WTC11 (cell line): ENCODE measurements around the gene SUPT4H1. TPM values are rescaled to one million over a fixed set of nuclear protein-coding genes. Genes with fewer than 3 reads are reported as not detected.

Source experiments
- ATAC-seq: fragments of 200-7000 bp; cut with Tn5 transposase; 2 replicates; pipeline ENCODE4 v1.10.0; 2021; ENCODE audit warnings: mild to moderate bottlenecking, moderate library complexity
- CTCF ChIA-PET: fragments of 300-600 bp; sonication (Branson Sonifier 250); formaldehyde crosslinking; loops from one replicate; lab custom pipeline; 2021; ENCODE audit warnings: antibody characterized with exemption; lab: Charles Lee
- POLR2A ChIA-PET: fragments of 350-600 bp; sonication (Branson Sonifier 250); formaldehyde crosslinking; loops from one replicate; lab custom pipeline; 2021; ENCODE audit warnings: antibody characterized with exemption; lab: Charles Lee
- DNase-seq: peaks from one replicate; pipeline ENCODE4 v3.0.0; 2021; ENCODE audit warnings: low spot score
- H3K27ac Mint-ChIP-seq: 2 replicates; pipeline ENCODE4 v1.8.0; 2021; ENCODE audit warnings: mixed read lengths
- H3K27me3 Mint-ChIP-seq: 2 replicates; pipeline ENCODE4 v1.8.0; 2021; ENCODE audit warnings: low read depth, mild to moderate bottlenecking, moderate library complexity, mixed read lengths
- H3K36me3 Mint-ChIP-seq: 2 replicates; pipeline ENCODE4 v1.8.0; 2021; ENCODE audit warnings: mixed read lengths
- H3K4me1 Mint-ChIP-seq: 2 replicates; pipeline ENCODE4 v1.8.0; 2022; ENCODE audit warnings: mixed read lengths
- H3K4me3 Mint-ChIP-seq: 2 replicates; pipeline ENCODE4 v1.8.0; 2021; ENCODE audit warnings: mild to moderate bottlenecking, moderate library complexity, mixed read lengths
- H3K9me3 Mint-ChIP-seq: 2 replicates; pipeline ENCODE4 v1.8.0; 2021; ENCODE audit warnings: mixed read lengths
- ATF6 ChIP-seq: sonication (generic); formaldehyde crosslinking; IDR thresholded peaks from 2 replicates; pipeline ENCODE4 v1.8.1; 2023; ENCODE audit warnings: mild to moderate bottlenecking, missing genetic modification reagents
- CTCF ChIP-seq: fragments of 200-600 bp; IDR thresholded peaks from 2 replicates; pipeline ENCODE4 v1.8.0; 2022; ENCODE audit warnings: antibody characterized with exemption
- FOXP4 ChIP-seq: sonication (generic); formaldehyde crosslinking; IDR thresholded peaks from 2 replicates; pipeline ENCODE4 v1.8.0; 2022; ENCODE audit warnings: mild to moderate bottlenecking, missing genetic modification reagents
- HMGA2 ChIP-seq: fragments of 250-450 bp; sonication (Bioruptor Pico); IDR thresholded peaks from 2 replicates; pipeline ENCODE4 v1.4.0; 2021; ENCODE audit warnings: mild to moderate bottlenecking, moderate library complexity
- MAX ChIP-seq: sonication (generic); formaldehyde crosslinking; IDR thresholded peaks from 2 replicates; pipeline ENCODE4 v1.8.0; 2022; ENCODE audit warnings: mild to moderate bottlenecking, missing genetic modification reagents
- NFE2L1 ChIP-seq: sonication (generic); formaldehyde crosslinking; IDR thresholded peaks from 2 replicates; pipeline ENCODE4 v1.8.1; 2023; ENCODE audit warnings: missing genetic modification reagents
- PRDM15 ChIP-seq: sonication (generic); formaldehyde crosslinking; IDR thresholded peaks from 2 replicates; pipeline ENCODE4 v1.8.0; 2022; ENCODE audit warnings: missing genetic modification reagents
- RORB ChIP-seq: fragments of 250-450 bp; sonication (Bioruptor Pico); IDR thresholded peaks from 2 replicates; pipeline ENCODE4 v1.9.0; 2021; ENCODE audit warnings: mild to moderate bottlenecking
- SOX15 ChIP-seq: fragments of 250-450 bp; sonication (Bioruptor Pico); IDR thresholded peaks from 2 replicates; pipeline ENCODE4 v1.9.0; 2021; ENCODE audit warnings: mild to moderate bottlenecking
- TEAD1 ChIP-seq: sonication (generic); formaldehyde crosslinking; IDR thresholded peaks from 2 replicates; pipeline ENCODE4 v1.8.0; 2022; ENCODE audit warnings: mild to moderate bottlenecking, missing genetic modification reagents
- USF1 ChIP-seq: sonication (generic); formaldehyde crosslinking; IDR thresholded peaks from 2 replicates; pipeline ENCODE4 v1.8.0; 2022; ENCODE audit warnings: mild to moderate bottlenecking, missing genetic modification reagents
- ZNF219 ChIP-seq: sonication (generic); formaldehyde crosslinking; IDR thresholded peaks from 2 replicates; pipeline ENCODE4 v1.8.0; 2023; ENCODE audit warnings: missing genetic modification reagents, mild to moderate bottlenecking, borderline replicate concordance
- ZNF416 ChIP-seq: fragments of 250-450 bp; sonication (Bioruptor Pico); IDR thresholded peaks from 2 replicates; pipeline ENCODE4 v1.9.0; 2021; ENCODE audit warnings: mild to moderate bottlenecking, inconsistent platforms
- ZNF423 ChIP-seq: fragments of 250-450 bp; sonication (Bioruptor Pico); IDR thresholded peaks from 2 replicates; pipeline ENCODE4 v2.1.2; 2022; ENCODE audit warnings: mild to moderate bottlenecking, moderate library complexity
- ZNF671 ChIP-seq: fragments of 250-450 bp; sonication (Bioruptor Pico); IDR thresholded peaks from 2 replicates; pipeline ENCODE4 v1.8.0; 2021; ENCODE audit warnings: mild to moderate bottlenecking
- total RNA-seq: library from RNA; stranded (reverse); gene quantifications from 3 replicates; pipeline ENCODE4 v1.2.3, GENCODE V29; 2021
- TF ChIP-seq, protein P1 (sequence below): sonication (generic); formaldehyde crosslinking; IDR thresholded peaks from 2 replicates; pipeline ENCODE4 v1.8.1; 2023; ENCODE audit warnings: mild to moderate bottlenecking, missing genetic modification reagents, moderate library complexity
- TF ChIP-seq, protein P2 (sequence below): sonication (generic); formaldehyde crosslinking; IDR thresholded peaks from 2 replicates; pipeline ENCODE4 v1.8.1; 2023; ENCODE audit warnings: mild to moderate bottlenecking, missing genetic modification reagents
- TF ChIP-seq, protein P3 (sequence below): sonication (generic); formaldehyde crosslinking; IDR thresholded peaks from 2 replicates; pipeline ENCODE4 v1.8.1; 2022; ENCODE audit warnings: low read depth, mild to moderate bottlenecking, moderate library complexity, missing genetic modification reagents, borderline replicate concordance
- TF ChIP-seq, protein P4 (sequence below): fragments of 250-450 bp; sonication (Bioruptor Pico); IDR thresholded peaks from 2 replicates; pipeline ENCODE4 v1.8.0; 2021; ENCODE audit warnings: mild to moderate bottlenecking

Gene SUPT4H1
- total RNA-seq, 1 experiment from 2014 or later, result 85.5 TPM

- no peaks in the 10 kb centered on the region for H3K9me3 Mint-ChIP-seq
- no peak overlapping the region for H3K27ac Mint-ChIP-seq
- H3K4me1 Mint-ChIP-seq, result peaks cover 11% of the 10 kb centered on the region
- ChIA-PET POLR2A (interaction anchor here (1.0 kb wide), 1 partner anchor 20 kb away, joined by 3 read pairs; no protein-coding TSS in a partner anchor), CTCF (interaction anchor here (0.6 to 7.1 kb wide), 19 partner anchors 12 to 209 kb away, joined by 3 to 97 read pairs (median 6); partner anchors contain the start of genes MPO and RNF43)
- TF ChIP-seq ZNF219 (no peak), SOX15 (CRISPR knock-in tag) (no peak), MAX (peak; percentile 27; the same call in 1 of the 2 replicates), FOXP4 (no peak), ZNF423 (CRISPR knock-in tag) (no peak), RORB (CRISPR knock-in tag) (no peak), USF1 (CRISPR knock-in tag) (no peak), PRDM15 (no peak), ZNF671 (CRISPR knock-in tag) (no peak), ATF6 (CRISPR knock-in tag) (no peak), HMGA2 (CRISPR knock-in tag) (no peak), CTCF (peak; percentile 94), ZNF416 (CRISPR knock-in tag) (no peak), NFE2L1 (no peak), TEAD1 (CRISPR knock-in tag) (no peak)
- TF ChIP-seq, protein P1, sequence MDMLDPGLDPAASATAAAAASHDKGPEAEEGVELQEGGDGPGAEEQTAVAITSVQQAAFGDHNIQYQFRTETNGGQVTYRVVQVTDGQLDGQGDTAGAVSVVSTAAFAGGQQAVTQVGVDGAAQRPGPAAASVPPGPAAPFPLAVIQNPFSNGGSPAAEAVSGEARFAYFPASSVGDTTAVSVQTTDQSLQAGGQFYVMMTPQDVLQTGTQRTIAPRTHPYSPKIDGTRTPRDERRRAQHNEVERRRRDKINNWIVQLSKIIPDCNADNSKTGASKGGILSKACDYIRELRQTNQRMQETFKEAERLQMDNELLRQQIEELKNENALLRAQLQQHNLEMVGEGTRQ (CRISPR knock-in tag), result no peak
- TF ChIP-seq, protein P2, sequence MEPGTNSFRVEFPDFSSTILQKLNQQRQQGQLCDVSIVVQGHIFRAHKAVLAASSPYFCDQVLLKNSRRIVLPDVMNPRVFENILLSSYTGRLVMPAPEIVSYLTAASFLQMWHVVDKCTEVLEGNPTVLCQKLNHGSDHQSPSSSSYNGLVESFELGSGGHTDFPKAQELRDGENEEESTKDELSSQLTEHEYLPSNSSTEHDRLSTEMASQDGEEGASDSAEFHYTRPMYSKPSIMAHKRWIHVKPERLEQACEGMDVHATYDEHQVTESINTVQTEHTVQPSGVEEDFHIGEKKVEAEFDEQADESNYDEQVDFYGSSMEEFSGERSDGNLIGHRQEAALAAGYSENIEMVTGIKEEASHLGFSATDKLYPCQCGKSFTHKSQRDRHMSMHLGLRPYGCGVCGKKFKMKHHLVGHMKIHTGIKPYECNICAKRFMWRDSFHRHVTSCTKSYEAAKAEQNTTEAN, result no peak
- TF ChIP-seq, protein P3, sequence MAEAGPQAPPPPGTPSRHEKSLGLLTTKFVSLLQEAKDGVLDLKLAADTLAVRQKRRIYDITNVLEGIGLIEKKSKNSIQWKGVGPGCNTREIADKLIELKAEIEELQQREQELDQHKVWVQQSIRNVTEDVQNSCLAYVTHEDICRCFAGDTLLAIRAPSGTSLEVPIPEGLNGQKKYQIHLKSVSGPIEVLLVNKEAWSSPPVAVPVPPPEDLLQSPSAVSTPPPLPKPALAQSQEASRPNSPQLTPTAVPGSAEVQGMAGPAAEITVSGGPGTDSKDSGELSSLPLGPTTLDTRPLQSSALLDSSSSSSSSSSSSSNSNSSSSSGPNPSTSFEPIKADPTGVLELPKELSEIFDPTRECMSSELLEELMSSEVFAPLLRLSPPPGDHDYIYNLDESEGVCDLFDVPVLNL (CRISPR knock-in tag), result no peak
- TF ChIP-seq, protein P4, sequence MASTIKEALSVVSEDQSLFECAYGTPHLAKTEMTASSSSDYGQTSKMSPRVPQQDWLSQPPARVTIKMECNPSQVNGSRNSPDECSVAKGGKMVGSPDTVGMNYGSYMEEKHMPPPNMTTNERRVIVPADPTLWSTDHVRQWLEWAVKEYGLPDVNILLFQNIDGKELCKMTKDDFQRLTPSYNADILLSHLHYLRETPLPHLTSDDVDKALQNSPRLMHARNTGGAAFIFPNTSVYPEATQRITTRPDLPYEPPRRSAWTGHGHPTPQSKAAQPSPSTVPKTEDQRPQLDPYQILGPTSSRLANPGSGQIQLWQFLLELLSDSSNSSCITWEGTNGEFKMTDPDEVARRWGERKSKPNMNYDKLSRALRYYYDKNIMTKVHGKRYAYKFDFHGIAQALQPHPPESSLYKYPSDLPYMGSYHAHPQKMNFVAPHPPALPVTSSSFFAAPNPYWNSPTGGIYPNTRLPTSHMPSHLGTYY (CRISPR knock-in tag), result 0 out of 2 replicates have a peak, but pooled peaks have one; percentile 22
- DNase-seq (peak; percentile 74), ATAC-seq (peak; percentile 76)
- H3K27me3 Mint-ChIP-seq, result no peaks in the 10 kb centered on the region; the same call in 1 of the 2 replicates
- no peak overlapping the region for H3K4me3 Mint-ChIP-seq
- H3K36me3 Mint-ChIP-seq, result no peaks in the 10 kb centered on the region
Observed at GRCh38 chr17:58303971-58304749, 47.8 kb downstream of the SUPT4H1 start.
